Fibroblast of the aortic adventitia (primary cell): ENCODE results near the gene ZMYM4. TPM values are rescaled to one million over a fixed set of nuclear protein-coding genes. Genes with fewer than 3 reads are reported as not detected.

Source experiments
- DNase-seq: peaks from one replicate; pipeline ENCODE4 v3.0.0-alpha.2; 2010; ENCODE audit warnings: low read depth
- H3K4me3 ChIP-seq: 2 replicates; pipeline ENCODE4 v1.5.1; 2011; ENCODE audit warnings: low read depth, mild to moderate bottlenecking, control low read depth, low read length, moderate library complexity
- small RNA-seq: library from RNA; depleted of rRNA; stranded (forward); fragments of <200 nt; gene quantifications from one replicate; pipeline ENCODE3, GENCODE V24; 2012
- total RNA-seq: library from RNA; depleted of rRNA; stranded (reverse); fragments of >200 nt; gene quantifications from 2 replicates; pipeline ENCODE4 v1.2.3, GENCODE V29; 2012; ENCODE audit warnings: low replicate concordance
- TF ChIP-seq, protein P1 (sequence below): IDR thresholded peaks from 2 replicates; pipeline ENCODE4 v1.5.1; 2011; ENCODE audit warnings: mild to moderate bottlenecking, low read length, control low read depth, inconsistent platforms; ENCODE audit not compliant: insufficient read depth

ZMYM4 gene
- total RNA-seq, 1 donor: 52.2 TPM

DNA sequence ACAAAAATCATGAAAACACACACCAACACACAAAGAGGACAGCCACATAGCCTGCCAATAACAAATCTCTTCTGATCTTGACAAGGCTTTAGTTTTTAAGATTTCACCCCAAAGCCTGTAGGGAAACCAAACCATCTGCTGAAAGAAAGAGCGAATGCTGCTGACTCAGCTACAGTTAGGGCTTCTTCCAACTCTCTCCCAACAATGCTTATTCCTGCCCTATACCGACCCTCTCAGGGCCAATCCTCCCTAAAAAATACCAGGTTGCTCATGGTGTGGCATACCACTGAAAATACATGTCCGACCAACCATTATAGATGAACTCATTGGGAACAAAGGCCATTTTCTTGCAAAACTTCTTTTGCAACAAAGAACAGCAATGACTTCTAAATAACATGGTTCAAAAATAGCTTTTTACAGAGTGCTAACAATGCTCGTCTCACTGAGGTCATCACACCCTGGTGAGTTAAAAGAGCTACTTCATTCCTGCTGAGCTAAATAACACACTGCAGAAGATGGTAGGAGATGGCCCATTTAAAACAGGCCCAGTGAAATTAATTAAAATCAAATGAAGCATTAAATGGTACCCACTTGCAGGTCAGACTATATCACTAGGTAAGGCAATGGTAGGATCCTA lies 202.6 kb downstream of the ZMYM4 start:
- TF ChIP-seq, protein P1, sequence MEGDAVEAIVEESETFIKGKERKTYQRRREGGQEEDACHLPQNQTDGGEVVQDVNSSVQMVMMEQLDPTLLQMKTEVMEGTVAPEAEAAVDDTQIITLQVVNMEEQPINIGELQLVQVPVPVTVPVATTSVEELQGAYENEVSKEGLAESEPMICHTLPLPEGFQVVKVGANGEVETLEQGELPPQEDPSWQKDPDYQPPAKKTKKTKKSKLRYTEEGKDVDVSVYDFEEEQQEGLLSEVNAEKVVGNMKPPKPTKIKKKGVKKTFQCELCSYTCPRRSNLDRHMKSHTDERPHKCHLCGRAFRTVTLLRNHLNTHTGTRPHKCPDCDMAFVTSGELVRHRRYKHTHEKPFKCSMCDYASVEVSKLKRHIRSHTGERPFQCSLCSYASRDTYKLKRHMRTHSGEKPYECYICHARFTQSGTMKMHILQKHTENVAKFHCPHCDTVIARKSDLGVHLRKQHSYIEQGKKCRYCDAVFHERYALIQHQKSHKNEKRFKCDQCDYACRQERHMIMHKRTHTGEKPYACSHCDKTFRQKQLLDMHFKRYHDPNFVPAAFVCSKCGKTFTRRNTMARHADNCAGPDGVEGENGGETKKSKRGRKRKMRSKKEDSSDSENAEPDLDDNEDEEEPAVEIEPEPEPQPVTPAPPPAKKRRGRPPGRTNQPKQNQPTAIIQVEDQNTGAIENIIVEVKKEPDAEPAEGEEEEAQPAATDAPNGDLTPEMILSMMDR: no peak
- no peak for DNase-seq
- no peak overlapping the region for H3K4me3 ChIP-seq

Small RNA genes lying within 50 kb of the gene (small RNA-seq; reads per million reads assigned to genes)
- gene RF00091: not detected

Other genes with a start within 250 kb of the ZMYM4 start
- gene ZMYM6, start 236.8 kb upstream of the ZMYM4 start, total RNA-seq: 11.8 and 24.6 TPM in 2 replicates
- gene ZMYM1, start 189.3 kb upstream of the ZMYM4 start, total RNA-seq: 7.2 and 35.1 TPM in 2 replicates
- 152 and 393 TPM in 2 replicates for gene SFPQ, start 75.6 kb upstream of the ZMYM4 start, total RNA-seq